SK-N-SH (cell line): ENCODE measurements around the gene MT2A.

Experiments
- GABPA ChIP-seq: IDR thresholded peaks from 2 replicates; pipeline ENCODE4 v1.4.0; 2012; ENCODE audit warnings: low read depth, mild to moderate bottlenecking
- POLR2AphosphoS5 ChIP-seq: IDR thresholded peaks from 2 replicates; pipeline ENCODE4 v1.6.1; 2012; ENCODE audit warnings: low read depth, low read length
- TCF12 ChIP-seq: IDR thresholded peaks from 2 replicates; pipeline ENCODE4 v1.4.0; 2012

GRCh38 chr16:56601325-56601724 lies 7.1 kb upstream of the MT2A start:
- TF ChIP-seq GABPA (no peak), TCF12 (no peak), POLR2AphosphoS5 (no peak)
